ENCODE results near the gene LAMA4. TPM values are rescaled to one million over a fixed set of nuclear protein-coding genes. Genes with fewer than 3 reads are reported as not detected.

Gene LAMA4
- total RNA-seq, 1 experiment from 2014 or later, result not detected

DNA sequence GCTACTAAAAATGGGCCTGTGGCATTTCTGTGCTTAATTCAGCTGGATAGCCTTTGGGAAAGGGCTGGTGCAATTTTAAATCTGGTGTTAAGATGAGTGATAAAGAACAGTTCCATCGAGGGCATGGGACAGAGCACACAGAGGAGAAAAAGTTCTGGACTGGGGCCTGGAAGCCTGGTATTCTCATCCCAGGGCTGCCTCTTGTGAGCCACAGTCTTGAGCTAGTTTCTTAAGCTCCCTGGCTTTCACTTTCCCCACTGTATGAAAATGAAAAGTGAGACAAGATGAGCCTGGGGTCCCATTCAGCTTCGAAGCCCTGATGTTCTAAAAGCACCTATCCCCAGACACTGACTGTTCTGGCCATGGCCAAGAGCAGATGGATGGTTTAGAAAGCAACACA is 14.3 kb upstream of the LAMA4 start:
- H3K27me3 ChIP-seq (ENCODE audit: low read length), result no peaks in the 10 kb centered on the region
- no peaks in the 10 kb centered on the region for H3K4me1 ChIP-seq (ENCODE audit: low read length)
- no peak overlapping the region for H3K4me2 ChIP-seq (ENCODE audit: low read depth, low read length, poor library complexity, severe bottlenecking)
- no peaks in the 10 kb centered on the region for H3K9me3 ChIP-seq (ENCODE audit: low read length)
- no peaks in the 10 kb centered on the region for H4K20me1 ChIP-seq (ENCODE audit: insufficient read depth, low read depth, low read length)
- no peak overlapping the region for H3K9ac ChIP-seq (ENCODE audit: low read length)
- no peak for DNase-seq
- H3K9me2 ChIP-seq (replicated peaks; ENCODE audit: insufficient read depth, low read length), result no peaks in the 10 kb centered on the region
- no peak overlapping the region for H2AFZ ChIP-seq (ENCODE audit: low read length)
- H3K4me3 ChIP-seq (ENCODE audit: low read length), result no peak overlapping the region
- H3K27ac ChIP-seq (ENCODE audit: low read length), result no peak overlapping the region
- H3K36me3 ChIP-seq (ENCODE audit: insufficient read depth, low read length), result no peaks in the 10 kb centered on the region
- H3K79me2 ChIP-seq (ENCODE audit: low read length), result no peaks in the 10 kb centered on the region

DNA sequence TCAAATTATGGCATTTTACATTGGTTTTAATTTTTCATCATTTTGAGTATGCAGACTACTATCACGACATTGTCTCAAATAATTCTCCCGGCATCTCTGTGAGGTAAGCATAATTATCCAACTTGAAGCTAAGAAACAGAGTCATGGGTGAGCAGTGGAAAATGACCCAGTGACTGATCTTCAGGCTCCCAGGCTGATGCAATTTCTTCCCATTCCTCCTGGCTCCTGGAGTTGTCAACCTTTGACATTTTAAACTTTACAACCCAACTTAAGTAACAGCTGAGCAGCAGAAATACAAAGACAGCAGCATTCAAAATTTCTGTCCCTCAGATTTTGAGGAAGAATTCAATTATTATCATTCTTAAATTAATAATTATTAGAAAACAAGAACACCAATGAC is 13.7 kb upstream of the LAMA4 start:
- H3K9me2 ChIP-seq (replicated peaks; ENCODE audit: insufficient read depth, low read length), result no peaks in the 10 kb centered on the region
- H3K4me1 ChIP-seq (ENCODE audit: low read length), result no peaks in the 10 kb centered on the region
- H3K9me3 ChIP-seq (ENCODE audit: low read length), result no peaks in the 10 kb centered on the region
- H3K36me3 ChIP-seq (ENCODE audit: insufficient read depth, low read length), result no peaks in the 10 kb centered on the region
- no peak overlapping the region for H3K27ac ChIP-seq (ENCODE audit: low read length)
- H3K9ac ChIP-seq (ENCODE audit: low read length), result no peak overlapping the region
- no peaks in the 10 kb centered on the region for H3K79me2 ChIP-seq (ENCODE audit: low read length)
- no peaks in the 10 kb centered on the region for H4K20me1 ChIP-seq (ENCODE audit: insufficient read depth, low read depth, low read length)
- no peak overlapping the region for H2AFZ ChIP-seq (ENCODE audit: low read length)
- no peak overlapping the region for H3K4me3 ChIP-seq (ENCODE audit: low read length)
- H3K27me3 ChIP-seq (ENCODE audit: low read length), result no peaks in the 10 kb centered on the region
- no peak overlapping the region for H3K4me2 ChIP-seq (ENCODE audit: low read depth, low read length, poor library complexity, severe bottlenecking)
- DNase-seq, result no peak

DNA sequence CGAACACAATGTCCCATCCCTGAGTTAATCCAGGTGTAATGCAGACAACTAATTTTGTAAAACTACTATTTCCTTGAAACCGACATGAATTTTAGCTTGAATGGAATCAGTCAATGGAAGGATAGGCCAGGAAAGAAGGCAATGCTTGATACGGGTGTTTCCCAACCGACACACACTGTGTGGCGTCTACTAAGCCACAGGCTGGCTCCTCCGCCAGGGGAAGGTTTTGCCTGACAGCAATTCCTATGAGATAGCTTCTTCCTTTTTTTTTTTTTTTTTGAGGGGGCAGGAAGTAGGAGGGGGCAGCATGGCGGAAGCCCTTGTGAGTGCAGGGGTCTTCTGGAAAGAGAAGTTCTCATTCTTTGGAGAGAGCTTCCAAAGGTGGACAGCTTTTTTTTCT is 12.0 kb upstream of the LAMA4 start:
- Histone ChIP-seq H3K4me3 (ENCODE audit: low read length) (no peak overlapping the region), H3K9me2 (replicated peaks; ENCODE audit: insufficient read depth, low read length) (no peaks in the 10 kb centered on the region), H3K79me2 (ENCODE audit: low read length) (no peaks in the 10 kb centered on the region), H2AFZ (ENCODE audit: low read length) (no peak overlapping the region), H3K9me3 (ENCODE audit: low read length) (no peaks in the 10 kb centered on the region), H3K4me1 (ENCODE audit: low read length) (no peaks in the 10 kb centered on the region), H3K27ac (ENCODE audit: low read length) (no peak overlapping the region), H3K9ac (ENCODE audit: low read length) (no peak overlapping the region), H3K36me3 (ENCODE audit: insufficient read depth, low read length) (no peaks in the 10 kb centered on the region), H4K20me1 (ENCODE audit: insufficient read depth, low read depth, low read length) (no peaks in the 10 kb centered on the region), H3K27me3 (ENCODE audit: low read length) (no peaks in the 10 kb centered on the region), H3K4me2 (ENCODE audit: low read depth, low read length, poor library complexity, severe bottlenecking) (no peak overlapping the region)
- DNase-seq, result no peak

DNA sequence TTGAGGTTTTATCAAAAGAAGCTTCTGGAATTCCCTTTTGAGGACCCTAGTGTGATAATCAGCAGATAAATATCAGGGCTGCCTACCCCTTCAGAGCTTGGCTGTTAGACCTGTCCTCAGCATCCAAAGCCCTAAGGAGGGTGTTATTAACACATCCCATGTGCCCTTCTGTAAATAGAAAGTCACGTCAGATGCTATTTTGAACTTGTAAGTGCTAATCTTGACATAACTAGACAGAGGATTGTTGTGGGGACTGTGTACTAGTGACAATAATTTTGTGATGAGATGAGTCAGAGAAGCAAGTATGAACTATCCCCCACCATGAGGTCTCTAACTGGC is 4.9 kb upstream of the LAMA4 start:
- Histone ChIP-seq H4K20me1 (ENCODE audit: insufficient read depth, low read depth, low read length) (no peaks in the 10 kb centered on the region), H3K27ac (ENCODE audit: low read length) (no peak overlapping the region), H3K4me2 (ENCODE audit: low read depth, low read length, poor library complexity, severe bottlenecking) (no peak overlapping the region), H3K36me3 (ENCODE audit: insufficient read depth, low read length) (no peaks in the 10 kb centered on the region), H3K9me3 (ENCODE audit: low read length) (no peaks in the 10 kb centered on the region), H3K9ac (ENCODE audit: low read length) (no peak overlapping the region), H3K4me1 (ENCODE audit: low read length) (no peaks in the 10 kb centered on the region), H2AFZ (ENCODE audit: low read length) (no peak overlapping the region), H3K4me3 (ENCODE audit: low read length) (no peak overlapping the region), H3K79me2 (ENCODE audit: low read length) (no peaks in the 10 kb centered on the region), H3K27me3 (ENCODE audit: low read length) (no peaks in the 10 kb centered on the region), H3K9me2 (replicated peaks; ENCODE audit: insufficient read depth, low read length) (no peaks in the 10 kb centered on the region)
- no peak for DNase-seq

DNA sequence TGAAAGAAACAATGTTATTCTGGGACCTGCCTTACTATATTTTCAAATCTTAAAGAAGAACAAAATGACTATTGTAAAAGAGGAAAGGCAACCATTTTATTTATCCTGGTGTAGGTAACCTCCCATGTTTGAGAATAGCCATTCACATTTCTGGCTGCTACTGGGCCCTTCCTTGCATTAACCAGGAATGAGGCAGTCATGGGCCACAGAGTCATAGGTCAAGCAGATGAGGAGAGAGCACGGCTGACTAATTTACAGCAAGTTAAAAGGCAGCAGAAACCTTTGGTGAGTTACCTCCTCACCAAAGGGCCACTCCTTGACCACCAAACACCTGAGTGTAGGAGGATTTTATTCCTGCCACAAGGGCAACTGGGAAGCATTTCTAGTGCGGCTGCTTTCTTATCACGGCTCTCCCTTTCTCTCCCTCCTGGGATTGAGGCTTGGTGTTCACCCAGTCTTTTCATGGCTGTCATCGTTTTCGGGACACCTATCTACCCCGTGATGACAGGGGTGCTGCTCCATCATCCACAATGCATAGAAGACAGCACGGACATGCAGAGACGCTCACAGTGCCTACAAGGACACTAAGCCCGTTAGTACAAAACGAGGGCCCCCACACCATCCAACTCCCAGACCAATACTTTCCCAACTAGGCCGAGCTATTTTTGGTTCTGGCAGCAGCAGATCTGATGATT is 4.4 kb upstream of the LAMA4 start:
- H4K20me1 ChIP-seq (ENCODE audit: insufficient read depth, low read depth, low read length), result no peaks in the 10 kb centered on the region
- H3K27me3 ChIP-seq (ENCODE audit: low read length), result no peaks in the 10 kb centered on the region
- H3K9me3 ChIP-seq (ENCODE audit: low read length), result no peaks in the 10 kb centered on the region
- H3K4me1 ChIP-seq (ENCODE audit: low read length), result no peaks in the 10 kb centered on the region
- H3K4me3 ChIP-seq (ENCODE audit: low read length), result no peak overlapping the region
- H3K79me2 ChIP-seq (ENCODE audit: low read length), result no peaks in the 10 kb centered on the region
- DNase-seq, result no peak
- H3K36me3 ChIP-seq (ENCODE audit: insufficient read depth, low read length), result no peaks in the 10 kb centered on the region
- no peak overlapping the region for H3K27ac ChIP-seq (ENCODE audit: low read length)
- no peak overlapping the region for H3K9ac ChIP-seq (ENCODE audit: low read length)
- H3K9me2 ChIP-seq (replicated peaks; ENCODE audit: insufficient read depth, low read length), result no peaks in the 10 kb centered on the region
- no peak overlapping the region for H2AFZ ChIP-seq (ENCODE audit: low read length)
- H3K4me2 ChIP-seq (ENCODE audit: low read depth, low read length, poor library complexity, severe bottlenecking), result no peak overlapping the region

DNA sequence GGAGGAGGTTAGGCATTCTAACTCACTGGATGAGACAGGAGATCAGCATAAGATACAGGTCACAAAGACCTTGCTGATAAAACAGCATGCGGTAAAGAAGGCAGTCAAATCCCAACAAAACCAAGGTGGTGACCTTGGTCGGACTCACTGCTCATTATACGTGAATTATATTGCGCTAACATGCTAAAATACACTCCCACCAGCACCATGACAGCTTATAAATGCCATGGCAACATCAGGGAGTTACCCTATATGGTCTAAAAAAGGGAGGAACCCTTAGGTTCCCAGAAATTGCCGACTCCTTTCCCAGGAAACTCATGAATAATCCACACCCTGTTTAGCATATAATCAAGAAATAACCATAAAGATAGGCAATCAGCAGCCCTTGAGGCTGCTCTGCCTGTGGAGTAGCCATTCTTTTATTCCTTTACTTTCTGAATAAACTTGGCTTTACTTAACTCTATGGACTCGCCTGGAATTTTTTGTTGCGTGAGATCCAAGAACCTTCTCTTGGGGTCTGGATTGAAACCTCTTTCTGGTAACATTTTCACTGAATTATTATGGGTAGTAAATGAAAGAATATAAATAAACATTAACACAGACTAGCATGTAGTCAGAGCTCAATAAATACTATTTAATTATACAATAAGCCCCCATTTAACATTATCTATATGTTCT is 3.0 kb upstream of the LAMA4 start:
- no peak overlapping the region for H3K4me3 ChIP-seq (ENCODE audit: low read length)
- no peak overlapping the region for H2AFZ ChIP-seq (ENCODE audit: low read length)
- no peaks in the 10 kb centered on the region for H3K36me3 ChIP-seq (ENCODE audit: insufficient read depth, low read length)
- no peaks in the 10 kb centered on the region for H3K9me2 ChIP-seq (replicated peaks; ENCODE audit: insufficient read depth, low read length)
- H3K9ac ChIP-seq (ENCODE audit: low read length), result no peak overlapping the region
- no peak overlapping the region for H3K4me2 ChIP-seq (ENCODE audit: low read depth, low read length, poor library complexity, severe bottlenecking)
- no peaks in the 10 kb centered on the region for H3K27me3 ChIP-seq (ENCODE audit: low read length)
- H3K4me1 ChIP-seq (ENCODE audit: low read length), result no peaks in the 10 kb centered on the region
- no peaks in the 10 kb centered on the region for H3K79me2 ChIP-seq (ENCODE audit: low read length)
- H3K9me3 ChIP-seq (ENCODE audit: low read length), result no peaks in the 10 kb centered on the region
- no peak for DNase-seq
- no peak overlapping the region for H3K27ac ChIP-seq (ENCODE audit: low read length)
- H4K20me1 ChIP-seq (ENCODE audit: insufficient read depth, low read depth, low read length), result no peaks in the 10 kb centered on the region

DNA sequence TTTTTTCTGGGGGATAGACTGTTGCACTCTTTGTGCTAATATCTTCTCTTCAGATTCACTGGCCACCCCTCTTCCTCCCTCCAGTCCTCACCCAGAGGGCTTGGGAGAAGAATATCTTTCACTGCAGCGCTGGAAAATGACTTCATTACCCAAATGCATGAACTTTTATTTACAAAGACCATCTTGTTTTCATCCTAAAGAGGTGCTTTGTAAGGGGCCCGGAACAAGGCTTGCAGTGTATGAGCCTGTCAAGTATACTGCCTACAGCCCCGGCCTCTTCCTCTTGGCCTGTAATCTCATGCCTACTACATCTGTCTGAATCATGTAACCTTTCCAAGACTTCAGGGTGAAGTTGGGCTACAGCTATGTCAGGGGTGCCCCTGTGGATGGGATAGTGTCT is 554 bp upstream of the LAMA4 start:
- Histone ChIP-seq H3K79me2 (ENCODE audit: low read length) (no peaks in the 10 kb centered on the region), H3K27ac (ENCODE audit: low read length) (no peak overlapping the region), H3K9me3 (ENCODE audit: low read length) (no peaks in the 10 kb centered on the region), H2AFZ (ENCODE audit: low read length) (no peak overlapping the region), H3K4me2 (ENCODE audit: low read depth, low read length, poor library complexity, severe bottlenecking) (no peak overlapping the region), H3K4me3 (ENCODE audit: low read length) (no peak overlapping the region), H3K9ac (ENCODE audit: low read length) (no peak overlapping the region), H3K27me3 (ENCODE audit: low read length) (no peaks in the 10 kb centered on the region), H3K9me2 (replicated peaks; ENCODE audit: insufficient read depth, low read length) (no peaks in the 10 kb centered on the region), H4K20me1 (ENCODE audit: insufficient read depth, low read depth, low read length) (no peaks in the 10 kb centered on the region), H3K4me1 (ENCODE audit: low read length) (no peaks in the 10 kb centered on the region), H3K36me3 (ENCODE audit: insufficient read depth, low read length) (no peaks in the 10 kb centered on the region)
- no peak for DNase-seq

DNA sequence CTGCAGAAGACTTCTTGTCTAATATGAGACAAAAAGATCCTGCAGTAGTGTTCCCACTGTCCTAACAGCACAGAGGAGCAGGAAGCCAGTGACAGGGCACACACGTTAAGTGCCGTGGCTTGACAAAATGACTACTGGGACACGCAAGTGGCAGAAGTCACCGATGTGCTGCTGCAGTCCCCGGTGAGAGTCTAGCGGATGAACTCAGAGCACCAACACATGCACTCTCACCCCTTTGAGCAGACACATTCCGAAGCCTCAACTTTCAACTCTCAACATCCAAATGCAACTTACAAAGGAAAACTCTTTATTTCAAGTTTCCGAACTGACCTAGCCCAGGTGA is 898 bp downstream of the LAMA4 start:
- DNase-seq, result no peak
- no peak overlapping the region for H3K4me2 ChIP-seq (ENCODE audit: low read depth, low read length, poor library complexity, severe bottlenecking)
- H3K4me3 ChIP-seq (ENCODE audit: low read length), result no peak overlapping the region
- no peaks in the 10 kb centered on the region for H3K9me3 ChIP-seq (ENCODE audit: low read length)
- H3K27me3 ChIP-seq (ENCODE audit: low read length), result no peaks in the 10 kb centered on the region
- no peaks in the 10 kb centered on the region for H4K20me1 ChIP-seq (ENCODE audit: insufficient read depth, low read depth, low read length)
- H3K79me2 ChIP-seq (ENCODE audit: low read length), result no peaks in the 10 kb centered on the region
- no peak overlapping the region for H3K27ac ChIP-seq (ENCODE audit: low read length)
- H2AFZ ChIP-seq (ENCODE audit: low read length), result no peak overlapping the region
- H3K4me1 ChIP-seq (ENCODE audit: low read length), result no peaks in the 10 kb centered on the region
- no peak overlapping the region for H3K9ac ChIP-seq (ENCODE audit: low read length)
- H3K9me2 ChIP-seq (replicated peaks; ENCODE audit: insufficient read depth, low read length), result no peaks in the 10 kb centered on the region
- H3K36me3 ChIP-seq (ENCODE audit: insufficient read depth, low read length), result no peaks in the 10 kb centered on the region
